ENCODE measurements around the gene SIRT3. TPM values are rescaled to one million over a fixed set of nuclear protein-coding genes. Genes with fewer than 3 reads are reported as not detected.

Gene SIRT3
- polyA plus RNA-seq, 1 donor (not counting 4 experiments of a cell fraction or from before 2014, with no cell fraction given): 12.6 TPM

DNA sequence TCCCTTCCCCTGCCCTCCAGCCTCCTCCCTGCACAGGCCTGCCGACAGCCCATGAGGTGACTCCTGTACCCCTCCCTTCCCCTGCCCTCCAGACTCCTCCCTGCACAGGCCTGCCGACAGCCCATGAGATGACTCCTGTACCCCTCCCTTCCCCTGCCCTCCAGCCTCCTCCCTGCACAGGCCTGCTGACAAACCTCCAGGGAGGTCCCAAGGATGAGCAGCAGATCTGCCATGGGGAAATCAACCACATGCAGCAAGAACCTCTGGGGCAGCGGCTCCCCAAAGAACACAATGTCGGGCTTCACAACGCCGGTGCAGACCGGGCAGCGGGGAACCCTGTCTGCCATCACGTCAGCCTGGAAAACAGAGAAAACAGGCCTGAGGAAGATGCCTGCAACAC is 12.3 kb downstream of the SIRT3 start:
- FAIRE-seq: no peak

GRCh38 chr11:223026-223789 is 12.9 kb downstream of the SIRT3 start:
- Histone ChIP-seq H3K27me3 (ENCODE audit: control insufficient read depth, extremely low read depth, insufficient read depth, low read length) (no peaks in the 10 kb centered on the region), H2AFZ (ENCODE audit: control insufficient read depth, low read length) (no peak overlapping the region), H3K9me3 (ENCODE audit: control insufficient read depth, low read depth, low read length) (no peaks in the 10 kb centered on the region), H3K27ac (ENCODE audit: control insufficient read depth, insufficient read depth, low read length) (no peak overlapping the region), H3K4me3 (ENCODE audit: control insufficient read depth in 2 of 3, extremely low read depth in 1 of 3, insufficient read depth in 2 of 3, low read depth in 1 of 3, low read length in 3 of 3) (no peak overlapping the region), H3K36me3 (ENCODE audit: control insufficient read depth in 2 of 2, extremely low read depth in 1 of 2, insufficient read depth in 2 of 2, low read length in 2 of 2) (peaks cover 2% of the 10 kb centered on the region in 2 experiments), H3K9me1 (ENCODE audit: control insufficient read depth, extremely low read depth, insufficient read depth, low read length) (no peaks in the 10 kb centered on the region), H3K79me2 (ENCODE audit: control insufficient read depth, insufficient read depth, low read length) (no peaks in the 10 kb centered on the region), H3K4me1 (ENCODE audit: control insufficient read depth, extremely low read depth, insufficient read depth, low read length) (peaks cover 8% of the 10 kb centered on the region), H4K20me1 (ENCODE audit: control insufficient read depth, extremely low read depth, insufficient read depth, low read length) (no peaks in the 10 kb centered on the region), H3K9ac (ENCODE audit: control insufficient read depth, extremely low read depth, insufficient read depth, low read length) (no peak overlapping the region), H3K4me2 (ENCODE audit: control insufficient read depth, extremely low read depth, insufficient read depth, low read depth, low read length) (no peak overlapping the region)
- DNase-seq (ENCODE audit: low read depth, low spot score): no peak
- no peak for FAIRE-seq
- TF ChIP-seq, protein P1, sequence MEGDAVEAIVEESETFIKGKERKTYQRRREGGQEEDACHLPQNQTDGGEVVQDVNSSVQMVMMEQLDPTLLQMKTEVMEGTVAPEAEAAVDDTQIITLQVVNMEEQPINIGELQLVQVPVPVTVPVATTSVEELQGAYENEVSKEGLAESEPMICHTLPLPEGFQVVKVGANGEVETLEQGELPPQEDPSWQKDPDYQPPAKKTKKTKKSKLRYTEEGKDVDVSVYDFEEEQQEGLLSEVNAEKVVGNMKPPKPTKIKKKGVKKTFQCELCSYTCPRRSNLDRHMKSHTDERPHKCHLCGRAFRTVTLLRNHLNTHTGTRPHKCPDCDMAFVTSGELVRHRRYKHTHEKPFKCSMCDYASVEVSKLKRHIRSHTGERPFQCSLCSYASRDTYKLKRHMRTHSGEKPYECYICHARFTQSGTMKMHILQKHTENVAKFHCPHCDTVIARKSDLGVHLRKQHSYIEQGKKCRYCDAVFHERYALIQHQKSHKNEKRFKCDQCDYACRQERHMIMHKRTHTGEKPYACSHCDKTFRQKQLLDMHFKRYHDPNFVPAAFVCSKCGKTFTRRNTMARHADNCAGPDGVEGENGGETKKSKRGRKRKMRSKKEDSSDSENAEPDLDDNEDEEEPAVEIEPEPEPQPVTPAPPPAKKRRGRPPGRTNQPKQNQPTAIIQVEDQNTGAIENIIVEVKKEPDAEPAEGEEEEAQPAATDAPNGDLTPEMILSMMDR (optimal IDR thresholded peaks at IDR 0.05 in 1 of 3, IDR thresholded peaks at IDR 0.05 in 1 of 3, conservative IDR thresholded peaks at IDR 0.05 in 1 of 3; ENCODE audit: extremely low read depth in 1 of 3, insufficient read depth in 2 of 3, low read length in 3 of 3): no peak
- no peak for TF ChIP-seq EZH2 (IDR thresholded peaks at IDR 0.05; ENCODE audit: low read length)
- dilution Hi-C loops (cut with MboI; ENCODE audit: extremely low pct_ligation_motif_present, low sequenced_read_pairs): no loop called here

More for the DNA sequence above, 12.3 kb downstream of the SIRT3 start:
- Histone ChIP-seq H3K9me1 (ENCODE audit: control insufficient read depth, extremely low read depth, insufficient read depth, low read length) (no peaks in the 10 kb centered on the region), H3K9ac (ENCODE audit: control insufficient read depth, extremely low read depth, insufficient read depth, low read length) (no peak overlapping the region), H3K4me3 (ENCODE audit: control insufficient read depth in 2 of 3, extremely low read depth in 1 of 3, insufficient read depth in 2 of 3, low read depth in 1 of 3, low read length in 3 of 3) (no peak overlapping the region), H3K9me3 (ENCODE audit: control insufficient read depth, low read depth, low read length) (no peaks in the 10 kb centered on the region), H3K36me3 (ENCODE audit: control insufficient read depth in 2 of 2, extremely low read depth in 1 of 2, insufficient read depth in 2 of 2, low read length in 2 of 2) (peaks cover 0 to 2% of the 10 kb centered on the region in 2 experiments), H3K79me2 (ENCODE audit: control insufficient read depth, insufficient read depth, low read length) (no peaks in the 10 kb centered on the region), H2AFZ (ENCODE audit: control insufficient read depth, low read length) (no peak overlapping the region), H3K4me2 (ENCODE audit: control insufficient read depth, extremely low read depth, insufficient read depth, low read depth, low read length) (no peak overlapping the region), H4K20me1 (ENCODE audit: control insufficient read depth, extremely low read depth, insufficient read depth, low read length) (no peaks in the 10 kb centered on the region), H3K4me1 (ENCODE audit: control insufficient read depth, extremely low read depth, insufficient read depth, low read length) (peaks cover 8% of the 10 kb centered on the region), H3K27ac (ENCODE audit: control insufficient read depth, insufficient read depth, low read length) (no peak overlapping the region), H3K27me3 (ENCODE audit: control insufficient read depth, extremely low read depth, insufficient read depth, low read length) (no peaks in the 10 kb centered on the region)
- TF ChIP-seq EZH2 (IDR thresholded peaks at IDR 0.05; ENCODE audit: low read length): no peak
- TF ChIP-seq, protein P1 (optimal IDR thresholded peaks at IDR 0.05 in 1 of 3, IDR thresholded peaks at IDR 0.05 in 1 of 3, conservative IDR thresholded peaks at IDR 0.05 in 1 of 3; ENCODE audit: extremely low read depth in 1 of 3, insufficient read depth in 2 of 3, low read length in 3 of 3): no peak
- dilution Hi-C loops (cut with MboI; ENCODE audit: extremely low pct_ligation_motif_present, low sequenced_read_pairs): no loop called here
- no peak for DNase-seq (ENCODE audit: low read depth, low spot score)

Measured in keratinocyte (primary cell).